GM19240 (cell line): ENCODE results near the gene TMEM121B.

Source experiments
- DNase-seq: peaks from one replicate; pipeline ENCODE4 v3.0.0; 2011; ENCODE audit warnings: low spot score; ENCODE audit not compliant: insufficient read length

TMEM121B gene

DNA sequence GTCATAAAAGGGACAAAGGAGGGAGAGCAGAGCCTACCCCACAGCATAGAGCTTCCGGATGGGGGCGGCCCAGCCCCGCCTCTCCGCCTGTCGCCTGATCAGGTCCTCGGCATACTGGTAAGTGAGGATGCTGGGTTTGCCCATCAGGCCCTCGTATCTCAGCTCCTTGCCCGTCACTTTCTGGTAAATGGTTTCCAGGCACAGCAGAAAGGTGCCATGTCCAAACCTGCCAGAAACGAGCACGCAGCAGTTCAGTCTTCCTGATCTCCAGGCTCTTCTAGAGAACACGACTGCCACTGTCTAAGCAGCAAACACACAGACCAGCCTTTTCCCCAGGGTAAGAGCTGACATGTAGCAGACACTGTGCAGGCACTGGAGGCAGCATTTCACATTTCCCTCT lies 17.4 kb upstream of the TMEM121B start:
- DNase-seq = no peak

DNA sequence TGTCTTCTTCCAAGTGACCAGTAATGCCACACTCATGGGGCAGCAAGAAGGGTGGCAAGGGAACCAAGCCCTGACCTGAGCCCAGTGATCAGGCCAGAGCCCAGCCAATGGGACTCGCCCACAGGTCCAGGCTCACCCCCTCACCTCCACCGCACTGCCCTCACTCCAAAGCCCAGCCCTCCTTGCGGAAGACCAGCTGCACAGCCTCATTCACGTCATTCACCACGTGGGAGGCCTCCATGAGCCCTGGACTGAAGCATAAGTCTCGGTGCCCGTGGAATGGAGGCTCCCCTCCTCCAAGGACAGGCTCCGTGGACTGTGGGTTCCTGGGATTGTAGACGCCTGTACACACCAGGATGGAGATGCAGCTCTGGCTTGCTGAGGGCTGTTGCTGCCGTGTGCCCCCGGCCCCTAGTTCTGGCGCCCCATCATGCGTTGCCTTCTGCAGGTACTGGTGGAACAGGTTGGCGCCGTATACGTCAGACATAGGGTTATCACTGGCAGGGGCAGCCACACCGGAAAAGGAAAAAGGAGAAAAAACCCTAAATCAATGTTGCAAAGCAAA lies 16.8 kb upstream of the TMEM121B start:
- DNase-seq = no peak

DNA sequence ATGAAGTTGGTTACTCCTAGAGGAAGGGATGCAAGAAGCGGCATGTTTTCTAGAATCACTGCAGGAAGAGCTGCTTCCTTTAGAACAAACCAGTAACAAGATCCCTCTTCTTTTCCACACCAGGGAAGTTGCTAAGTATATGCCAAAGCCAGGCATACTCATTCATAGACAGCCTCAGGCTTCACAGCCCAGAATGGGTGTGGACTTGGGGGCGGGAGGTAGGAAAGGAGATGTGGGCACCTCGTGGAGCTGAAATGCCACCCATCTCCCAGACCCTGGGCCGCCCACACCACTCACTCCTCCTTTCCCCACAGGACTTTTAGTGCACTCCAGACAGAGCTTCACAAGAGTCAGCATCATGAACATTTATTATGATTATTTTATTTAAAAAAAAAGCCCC lies 16.0 kb upstream of the TMEM121B start:
- no peak for DNase-seq

DNA sequence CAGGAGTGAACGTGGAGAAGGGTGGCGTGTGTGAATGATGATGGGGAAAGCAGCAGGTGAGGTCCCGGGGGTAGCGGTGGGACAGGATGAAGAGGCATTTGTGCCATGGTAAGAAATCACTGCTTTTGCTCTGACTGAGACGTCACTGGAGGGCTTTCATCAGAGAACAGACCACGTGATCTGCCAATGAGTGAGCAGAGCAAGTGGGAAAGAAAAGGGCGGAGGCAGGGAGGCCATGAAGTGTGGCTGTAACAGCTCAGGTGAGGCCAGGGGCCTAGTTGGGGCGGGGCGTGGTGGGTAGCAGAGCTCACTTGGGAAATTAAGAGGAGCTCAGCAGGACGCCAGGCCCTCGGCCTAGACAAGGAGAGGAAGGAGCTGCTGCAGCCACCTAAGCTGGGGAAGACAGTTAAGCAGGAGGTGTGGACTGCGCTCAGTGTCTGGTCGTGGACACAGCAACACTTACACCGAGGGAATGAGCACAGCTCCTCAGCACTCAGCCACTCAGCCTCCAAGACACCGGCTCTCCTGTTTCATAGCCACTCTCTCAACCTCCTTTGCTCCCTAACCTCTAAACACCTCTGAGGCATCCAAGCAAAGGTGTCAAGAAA lies 14.1 kb upstream of the TMEM121B start:
- DNase-seq = no peak

DNA sequence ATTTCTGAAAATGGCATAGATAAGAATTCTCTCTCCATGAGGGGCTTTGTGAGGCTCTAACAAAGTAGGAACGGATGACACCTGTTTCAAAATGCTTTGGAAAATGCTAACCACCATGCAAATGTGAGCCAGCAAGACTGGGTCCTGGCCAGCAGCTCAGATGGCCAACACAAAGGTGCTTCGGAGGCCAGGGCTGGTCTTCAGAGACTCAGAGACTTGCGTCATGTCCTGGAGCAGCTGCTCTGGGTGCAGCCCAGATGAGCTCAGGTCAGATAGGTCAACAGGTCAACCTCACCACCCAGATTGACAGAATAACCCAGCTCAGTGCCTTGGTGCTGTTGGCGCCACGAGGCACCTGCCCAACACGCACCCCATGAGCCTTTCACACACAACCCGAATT lies 12.0 kb upstream of the TMEM121B start:
- no peak for DNase-seq

DNA sequence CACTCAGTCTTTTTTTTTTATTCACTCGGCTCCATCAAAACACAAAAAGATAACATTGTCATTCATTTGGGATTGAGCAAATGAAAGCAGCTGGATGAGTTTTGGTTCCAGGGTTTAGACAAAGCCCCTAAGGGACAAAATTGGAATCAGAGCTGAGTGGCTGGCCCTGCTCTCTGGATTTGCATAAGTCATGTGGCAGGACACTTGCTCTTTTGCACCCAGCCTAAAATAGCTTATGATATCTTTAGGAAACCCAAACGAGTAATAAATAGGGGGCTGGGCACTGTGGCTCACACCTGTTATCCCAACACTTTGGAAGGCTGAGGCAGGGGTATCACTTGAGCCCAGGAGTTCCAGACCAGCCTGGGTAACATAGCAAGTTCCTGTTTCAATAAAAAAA lies 11.0 kb upstream of the TMEM121B start:
- DNase-seq = no peak

DNA sequence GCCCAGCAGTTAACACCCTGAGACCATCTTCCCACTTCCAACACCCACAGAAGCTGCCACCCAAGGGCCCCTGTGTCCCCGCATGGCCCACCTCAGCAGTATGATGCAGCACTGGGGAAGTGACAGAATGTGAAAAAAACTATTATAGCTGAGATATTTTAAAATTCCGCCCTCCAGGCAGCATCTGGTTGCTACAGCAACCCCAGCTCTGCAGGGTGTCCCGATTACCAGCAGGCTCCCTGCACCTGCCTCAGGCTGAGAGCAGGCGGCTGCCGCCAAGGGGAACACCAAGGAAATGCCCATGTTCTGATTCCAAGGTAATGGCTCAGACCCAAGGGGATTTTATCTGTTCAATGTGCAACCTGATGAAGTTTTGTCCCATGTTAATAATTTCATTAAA lies 10.5 kb upstream of the TMEM121B start:
- DNase-seq = no peak

DNA sequence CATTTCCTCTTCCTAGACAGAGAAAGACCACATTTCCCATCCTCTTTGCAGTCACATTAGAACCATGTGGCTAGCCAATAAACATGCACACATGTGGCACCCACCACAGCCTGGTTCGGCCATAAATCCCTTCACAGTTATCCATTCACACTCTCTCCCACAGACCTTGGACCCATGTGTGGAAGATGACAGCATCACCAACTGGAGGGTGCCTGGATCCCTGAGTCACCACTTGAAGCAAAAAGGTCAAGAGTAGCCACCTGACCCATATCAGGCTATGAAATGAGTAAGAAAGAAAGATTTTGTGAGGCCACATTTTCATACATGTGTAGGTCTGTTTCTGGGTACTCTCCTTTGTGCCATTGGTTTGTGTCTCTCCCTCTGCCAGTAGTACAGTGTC lies 9.0 kb upstream of the TMEM121B start:
- DNase-seq = no peak

DNA sequence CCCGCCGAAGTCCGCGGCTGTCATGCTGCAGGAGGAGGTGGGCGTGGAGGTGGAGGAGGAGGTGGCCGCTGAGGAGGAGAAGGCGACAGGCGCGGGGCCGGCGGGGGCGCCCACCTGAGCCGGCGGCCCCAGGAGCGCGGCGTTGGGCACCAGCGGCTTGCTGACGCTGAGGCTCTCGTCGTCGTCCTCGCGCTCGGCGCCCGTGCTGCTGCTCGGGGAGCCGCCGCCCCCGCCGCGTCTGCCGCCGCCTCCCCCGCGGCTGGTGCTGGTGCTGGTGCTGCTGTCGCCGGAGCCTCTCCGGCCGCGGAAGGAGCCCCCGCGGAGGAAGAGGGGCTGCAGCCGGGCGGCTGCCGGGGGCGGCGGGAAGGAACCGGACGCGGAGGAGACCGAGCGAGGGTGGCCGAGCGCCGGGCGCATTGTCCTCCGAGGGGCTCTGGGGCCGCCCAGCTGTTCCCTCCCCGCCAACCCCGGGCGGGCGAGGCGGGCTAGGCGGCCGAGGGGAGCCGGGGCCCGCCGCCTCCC lies 388 bp downstream of the TMEM121B start:
- no peak for DNase-seq

DNA sequence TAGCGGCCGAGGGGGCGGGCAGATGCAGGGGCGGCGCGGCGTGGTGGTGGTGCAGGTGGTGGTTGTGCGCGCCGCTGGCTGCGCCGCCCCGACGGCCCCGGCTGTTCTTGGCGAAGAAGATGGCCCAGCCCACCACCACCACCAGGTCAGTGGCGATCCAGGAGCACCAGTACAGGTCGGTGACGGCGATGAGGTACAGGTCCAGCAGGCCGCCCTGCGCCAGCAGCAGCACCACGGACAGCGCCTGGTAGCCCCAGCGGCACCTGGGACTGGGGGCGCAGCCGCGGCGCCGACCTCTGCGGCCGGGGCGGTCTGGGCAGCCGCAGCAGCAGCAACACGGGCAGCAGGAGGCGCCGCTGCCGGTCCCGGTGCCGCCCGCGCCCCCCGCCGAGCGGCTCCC lies 879 bp downstream of the TMEM121B start:
- DNase-seq = no peak

DNA sequence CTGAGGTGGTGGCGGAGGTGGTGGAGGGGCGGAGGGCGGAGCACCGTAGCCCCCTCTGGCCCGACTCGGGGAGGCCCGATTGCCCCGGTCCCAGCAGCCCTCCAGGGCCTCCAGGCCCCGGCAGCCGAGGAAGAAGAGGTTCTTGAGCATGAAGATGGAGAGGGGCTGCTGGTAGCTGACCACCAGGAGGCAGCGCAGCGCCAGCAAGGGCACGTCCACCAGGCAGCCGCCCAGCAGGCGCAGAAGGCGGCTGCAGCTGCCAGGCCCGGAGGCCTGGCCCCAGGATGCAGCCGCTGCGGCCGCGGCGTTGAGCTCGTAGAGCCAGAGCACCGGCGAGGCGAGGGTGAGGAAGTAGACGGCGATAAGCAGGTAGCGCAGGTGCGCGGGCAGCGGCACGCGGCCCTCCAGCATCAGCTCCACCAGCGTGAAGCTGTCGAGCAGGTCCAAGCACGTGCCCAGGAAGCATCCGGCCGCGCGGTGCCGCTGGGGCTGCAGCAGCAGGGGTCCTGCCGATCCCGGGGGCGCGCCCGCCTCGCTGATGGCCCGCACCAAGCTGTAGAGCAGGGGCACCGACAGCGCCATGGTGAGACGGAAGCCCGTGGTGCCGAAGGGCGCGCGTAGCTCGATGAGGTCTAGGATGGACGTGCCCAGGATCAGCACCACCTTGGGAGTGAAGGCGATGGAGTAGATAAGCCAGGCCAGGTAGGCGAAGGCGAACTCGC lies 1.5 kb downstream of the TMEM121B start:
- DNase-seq = no peak

DNA sequence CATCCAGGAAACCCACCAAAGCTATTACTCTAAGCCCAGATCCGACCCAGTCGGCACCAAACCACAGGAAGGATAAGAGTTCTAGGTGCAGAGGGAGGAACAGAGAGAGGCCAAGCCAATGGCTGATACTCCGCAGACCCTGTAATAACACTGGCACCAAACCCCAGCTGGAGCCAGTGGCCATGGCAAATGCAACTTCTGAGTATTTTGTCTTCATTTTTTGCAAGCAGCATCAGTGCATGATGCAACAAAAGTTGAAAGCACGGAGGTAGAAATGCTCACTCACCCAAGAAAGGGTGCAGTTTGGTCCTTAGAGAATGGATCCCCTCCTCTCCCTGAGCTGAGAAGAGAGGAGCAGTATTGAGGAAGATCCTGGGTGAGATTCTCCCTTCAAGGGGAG lies 2.8 kb downstream of the TMEM121B start:
- no peak for DNase-seq

DNA sequence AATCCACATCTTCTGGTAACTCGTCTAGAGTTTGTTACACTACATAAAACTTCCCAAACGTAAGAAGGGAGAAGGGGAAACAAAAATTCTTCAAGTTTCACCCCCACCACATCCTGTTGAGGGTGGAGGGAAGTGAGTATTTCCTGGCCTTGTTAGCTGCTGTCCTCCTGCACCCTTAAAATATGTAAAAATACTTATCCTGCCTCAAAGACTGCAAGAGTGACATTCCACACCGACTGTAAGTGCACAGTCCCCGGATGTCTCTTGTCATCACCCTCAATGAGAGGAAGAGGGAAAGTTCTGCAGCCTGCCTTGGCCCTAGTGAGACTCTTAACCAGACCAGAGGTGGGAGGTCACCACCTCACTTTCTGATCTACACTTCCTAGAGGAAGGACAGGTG lies 3.3 kb downstream of the TMEM121B start:
- DNase-seq = no peak

DNA sequence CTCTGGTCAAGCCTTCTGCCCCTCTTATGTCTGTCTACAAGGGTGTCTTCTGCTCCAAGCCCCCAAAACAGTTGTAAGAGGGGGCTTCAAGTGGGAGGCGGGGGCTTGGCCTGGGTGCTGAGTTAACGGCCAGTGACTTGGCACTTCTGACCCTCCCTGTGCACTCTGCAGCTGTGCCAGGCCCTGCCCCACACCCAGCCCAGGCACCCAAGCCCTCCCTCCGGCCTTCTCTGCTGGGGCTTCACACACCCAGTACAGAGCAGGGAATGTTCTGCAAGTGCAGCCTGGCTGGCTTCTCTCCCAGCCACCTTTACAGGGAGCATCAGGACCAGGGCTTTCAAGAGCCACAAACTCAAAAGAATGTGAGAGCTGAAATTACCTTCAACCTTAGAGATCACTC lies 3.8 kb downstream of the TMEM121B start:
- DNase-seq = no peak

DNA sequence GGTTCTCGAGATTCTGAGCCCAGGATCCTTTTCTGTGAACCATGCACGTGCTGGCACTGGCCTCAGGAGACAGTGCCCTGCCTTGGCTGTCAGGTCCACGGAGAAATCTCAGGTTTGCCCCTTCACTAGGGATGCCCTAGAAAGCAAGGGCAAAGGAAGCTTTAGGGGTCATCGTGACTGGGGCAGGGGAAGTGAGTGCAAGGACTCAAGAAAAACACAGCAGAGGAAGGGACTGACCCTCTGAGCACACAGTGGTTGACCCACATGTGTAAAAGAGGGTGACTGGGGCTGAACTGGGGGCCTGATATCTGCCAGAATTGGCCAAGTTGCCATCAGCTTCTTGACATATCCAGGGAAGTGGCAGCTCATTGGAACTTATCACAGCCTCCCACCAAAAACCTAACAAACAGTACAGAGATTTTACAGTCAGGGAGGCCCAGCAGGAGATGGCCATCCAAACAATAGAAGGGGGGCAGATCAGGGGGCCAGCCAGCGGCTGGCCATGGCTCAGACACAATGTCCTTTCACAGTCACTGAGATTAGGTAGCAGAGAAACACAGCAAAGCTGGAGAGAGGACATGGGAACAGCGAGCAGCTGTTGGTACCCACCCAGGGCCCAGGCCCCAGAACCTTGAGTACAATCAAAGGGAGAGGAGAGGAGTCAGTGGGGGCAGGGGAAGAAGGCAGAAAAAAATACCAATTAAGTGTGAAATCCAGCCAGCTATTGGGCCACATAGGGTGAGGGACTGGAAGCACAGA lies 4.4 kb downstream of the TMEM121B start:
- no peak for DNase-seq

DNA sequence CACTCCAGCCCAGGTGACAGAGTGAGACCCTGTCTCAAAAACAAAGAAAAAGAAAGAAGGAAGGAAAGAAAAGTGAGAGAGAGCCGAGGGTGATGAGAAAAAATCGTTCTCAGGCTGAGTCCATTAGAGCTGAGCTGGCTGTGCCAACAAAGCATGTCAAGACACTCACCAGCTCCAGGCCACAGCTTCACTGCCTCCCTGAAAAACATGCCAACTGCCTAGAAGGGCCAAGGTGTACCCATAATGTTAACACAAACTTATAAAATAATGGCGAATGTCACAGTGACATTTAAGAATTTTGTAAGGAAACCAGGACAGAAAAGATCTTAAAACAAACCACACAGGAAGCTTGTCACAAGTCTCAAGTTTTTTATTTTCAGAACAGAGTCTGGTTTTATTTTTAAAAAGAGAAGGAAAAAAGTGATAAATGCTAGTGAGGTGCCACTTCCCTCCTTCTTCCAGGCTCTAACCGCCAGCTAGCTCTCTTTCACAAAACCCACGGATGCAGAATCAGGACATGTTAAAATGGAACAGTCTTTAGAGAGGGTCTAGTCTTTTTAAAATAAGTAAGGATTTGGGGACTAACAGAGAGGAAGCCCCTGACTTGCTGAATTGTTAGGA lies 5.1 kb downstream of the TMEM121B start:
- no peak for DNase-seq

DNA sequence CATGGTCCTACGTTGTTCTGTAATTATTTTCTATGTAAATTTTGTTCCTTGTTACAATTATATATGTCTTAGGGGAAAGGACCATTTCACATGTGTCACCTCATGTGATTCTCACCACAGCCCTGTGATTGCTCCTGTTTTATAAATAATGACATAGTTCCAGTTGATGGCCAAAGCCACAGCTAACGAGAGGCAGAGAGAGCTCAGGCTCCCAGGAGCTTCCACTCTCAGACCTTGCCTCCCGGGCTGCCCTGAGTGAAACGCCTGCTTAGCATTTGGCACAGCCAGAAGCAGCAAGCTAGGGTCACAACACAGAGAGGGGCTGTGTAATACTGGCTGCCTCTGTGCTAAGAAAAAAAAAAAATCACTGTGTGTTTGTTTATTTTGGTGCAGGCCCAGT lies 5.9 kb downstream of the TMEM121B start:
- DNase-seq = no peak

DNA sequence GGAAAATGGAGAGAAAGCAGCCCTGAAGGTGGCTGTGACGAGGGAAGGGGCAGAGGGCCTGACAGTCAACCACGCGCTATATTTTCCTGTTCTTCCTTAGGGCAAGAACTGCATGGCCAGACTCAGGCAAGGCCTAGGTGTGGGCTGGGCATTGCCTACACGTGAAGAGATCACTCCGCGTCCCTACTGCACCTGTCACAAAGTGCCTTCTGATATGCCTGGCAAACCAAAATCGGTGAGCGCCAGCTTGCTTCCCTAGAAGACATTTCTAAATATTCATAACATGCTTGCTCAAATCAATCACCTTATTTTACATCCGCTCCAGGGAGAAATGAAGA lies 6.3 kb downstream of the TMEM121B start:
- no peak for DNase-seq

DNA sequence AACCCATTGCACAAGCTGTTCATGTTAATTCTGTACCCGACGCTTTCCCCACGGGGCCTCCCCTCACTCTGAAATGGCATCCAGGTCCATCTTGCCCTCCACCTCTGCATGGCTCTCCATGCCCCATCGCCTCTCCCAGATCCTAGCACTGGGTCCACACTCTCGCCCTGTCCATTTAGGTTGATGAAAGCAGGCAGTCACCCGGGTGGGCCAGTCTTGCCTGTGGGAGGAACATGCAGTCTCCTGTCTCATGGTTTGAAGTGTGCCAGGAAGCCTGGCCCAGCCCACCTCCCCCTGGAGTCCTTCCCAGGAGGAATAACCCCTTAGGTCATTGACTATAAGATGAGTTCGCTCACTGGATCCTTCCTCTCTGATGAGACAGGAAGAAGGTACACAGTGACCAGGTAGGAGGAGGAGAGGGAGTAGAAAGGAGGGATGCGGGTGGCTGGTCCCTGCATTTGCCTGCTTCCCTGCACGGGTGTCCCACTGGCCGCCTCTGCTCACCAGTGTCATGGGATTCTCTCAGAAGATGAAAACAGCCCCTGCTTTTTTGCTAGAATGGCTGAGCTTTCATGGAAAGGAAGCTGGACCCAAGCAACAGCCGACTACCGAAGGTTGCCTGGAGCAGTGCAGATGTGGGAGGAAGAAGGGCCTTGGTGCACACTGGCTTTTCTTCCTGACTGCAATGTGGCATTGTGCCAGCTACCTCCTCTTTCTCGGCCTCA lies 6.8 kb downstream of the TMEM121B start:
- no peak for DNase-seq

DNA sequence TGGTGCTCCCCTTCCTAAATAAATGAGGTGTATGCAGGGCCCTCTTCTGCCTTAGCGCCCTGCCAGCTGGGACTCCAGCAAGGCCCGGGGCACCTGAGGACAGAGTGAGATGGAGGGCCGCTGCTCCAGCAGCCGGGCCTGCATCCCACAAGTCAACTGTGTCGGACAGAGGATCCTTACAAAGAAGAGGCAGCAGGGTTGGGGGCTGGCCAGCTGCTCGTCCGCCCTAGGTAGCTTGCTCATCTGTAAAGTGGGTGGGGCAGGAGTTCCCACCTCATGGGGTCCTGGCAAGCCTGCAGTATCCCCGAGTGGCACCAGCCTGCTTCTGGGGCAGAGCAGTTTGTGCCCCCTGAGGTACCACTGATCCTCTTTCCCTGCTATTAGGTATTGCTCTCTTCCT lies 7.6 kb downstream of the TMEM121B start:
- no peak for DNase-seq

DNA sequence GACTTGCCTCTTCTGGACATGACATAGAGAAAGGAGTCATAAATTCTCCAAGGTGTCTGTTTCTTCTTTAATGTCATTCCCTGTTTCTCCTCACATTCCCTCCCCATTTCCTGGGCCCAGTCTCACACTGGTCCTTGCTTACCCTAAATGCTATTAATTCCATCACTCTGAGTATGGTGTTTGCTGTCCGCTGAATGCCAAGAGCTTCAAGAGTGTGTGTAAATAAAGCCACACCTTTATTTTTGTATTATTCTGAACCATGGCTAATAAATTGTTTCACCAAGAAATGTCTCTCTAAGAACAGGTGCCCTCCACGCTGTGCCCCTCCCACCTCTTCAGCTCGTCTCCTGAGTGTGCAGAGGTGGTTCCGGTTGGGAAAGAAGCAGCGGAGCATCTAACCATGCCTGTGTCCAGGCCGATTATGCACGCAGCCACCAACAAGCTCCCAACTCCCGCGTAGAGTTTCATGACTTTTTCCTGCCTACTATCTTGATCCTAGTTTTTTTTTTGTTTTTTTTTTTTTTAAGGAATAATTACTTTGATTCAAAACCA lies 8.6 kb downstream of the TMEM121B start:
- DNase-seq = no peak
